H1 (cell line): ENCODE data around the gene AMPH.
"Not testable (repeated sequence)": the region's sequence is repeated elsewhere in the genome, so short reads cannot be mapped to it uniquely, and the experiment has no call there.

ENCODE experiments used
- BACH1 ChIP-seq: IDR thresholded peaks from 2 replicates; pipeline ENCODE4 v1.6.1; 2012; ENCODE audit warnings: low read length, improper control_type of control experiment
- CTCF ChIP-seq, 3 experiments: IDR thresholded peaks; 1 replicate in 2 of 3; 2 replicates in 1 of 3; pipeline versions ENCODE4 v1.5.1 to v1.6.1; 2011; ENCODE audit warnings: low read length in 3 of 3, mild to moderate bottlenecking in 3 of 3, inconsistent platforms in 2 of 3, low read depth in 1 of 3, moderate library complexity in 1 of 3; ENCODE audit not compliant: insufficient read depth in 1 of 3; ENCODE audit errors: control extremely low read depth in 1 of 3
- KDM1A ChIP-seq: fragments of 200-600, 300-600 bp; sonication (generic); IDR thresholded peaks from 2 replicates; pipeline ENCODE4 v1.7.1; 2016; ENCODE audit warnings: mild to moderate bottlenecking, low read length, borderline replicate concordance
- POLR2A ChIP-seq, 2 experiments: IDR thresholded peaks; 1 replicate in 1 of 2; 2 replicates in 1 of 2; pipeline ENCODE4 v1.6.1; 2011; ENCODE audit warnings: low read depth in 2 of 2, low read length in 2 of 2, mild to moderate bottlenecking in 2 of 2; ENCODE audit errors: control extremely low read depth in 1 of 2
- RFX5 ChIP-seq: IDR thresholded peaks from 2 replicates; pipeline ENCODE4 v1.6.1; 2011; ENCODE audit warnings: low read depth, low read length, improper control_type of control experiment, borderline replicate concordance

- TF ChIP-seq BACH1; RFX5; POLR2A (IDR thresholded peaks at IDR 0.05; ENCODE audit: control extremely low read depth in 1 of 2, low read depth in 2 of 2, low read length in 2 of 2); KDM1A: not testable (repeated sequence)
- peak; percentile 76 to 91 (median 81) for TF ChIP-seq CTCF (IDR thresholded peaks at IDR 0.05; ENCODE audit: control extremely low read depth in 1 of 3, insufficient read depth in 1 of 3, low read depth in 1 of 3, low read length in 3 of 3)
These were observed 267.8 kb downstream of the AMPH start for GRCh38 chr7:38363379-38363778.
